VCaP (cell line): Measurements from ENCODE around the gene MAPK11.

Experiments
- H3K27ac ChIP-seq: fragments of 450-650 bp; 2 replicates; pipeline ENCODE4 v1.5.1; 2017
- CTCF ChIP-seq: fragments of 450-650 bp; conservative IDR thresholded peaks from 2 replicates; pipeline ENCODE4 v1.5.1; 2017; ENCODE audit warnings: mild to moderate bottlenecking, moderate library complexity

Gene MAPK11

GRCh38 chr22:50315289-50316113 is 45.3 kb upstream of the MAPK11 start:
- H3K27ac ChIP-seq = no peak overlapping the region

GRCh38 chr22:50314455-50315288 is 44.5 kb upstream of the MAPK11 start:
- TF ChIP-seq CTCF = no peak
- no peak overlapping the region for H3K27ac ChIP-seq

More at GRCh38 chr22:50315289-50316113, 45.3 kb upstream of the MAPK11 start:
- no peak for TF ChIP-seq CTCF

- TF ChIP-seq CTCF = no peak
- no peak overlapping the region for H3K27ac ChIP-seq
Observed at GRCh38 chr22:50314081-50314454, 43.9 kb upstream of the MAPK11 start.

GRCh38 chr22:50313600-50313999 is 43.4 kb upstream of the MAPK11 start:
- TF ChIP-seq CTCF = no peak
- no peak overlapping the region for H3K27ac ChIP-seq

- no peak for TF ChIP-seq CTCF
Observed at GRCh38 chr22:50313021-50313420, 42.8 kb upstream of the MAPK11 start.

GRCh38 chr22:50312371-50312770 is 42.2 kb upstream of the MAPK11 start:
- TF ChIP-seq CTCF = no peak
- no peak overlapping the region for H3K27ac ChIP-seq

More at GRCh38 chr22:50313021-50313420, 42.8 kb upstream of the MAPK11 start:
- H3K27ac ChIP-seq = no peak overlapping the region

- no peak overlapping the region for H3K27ac ChIP-seq
- TF ChIP-seq CTCF = no peak
Observed at GRCh38 chr22:50311606-50312351, 41.6 kb upstream of the MAPK11 start.
